ENCODE results near the gene EDNRB.

EDNRB gene

DNA sequence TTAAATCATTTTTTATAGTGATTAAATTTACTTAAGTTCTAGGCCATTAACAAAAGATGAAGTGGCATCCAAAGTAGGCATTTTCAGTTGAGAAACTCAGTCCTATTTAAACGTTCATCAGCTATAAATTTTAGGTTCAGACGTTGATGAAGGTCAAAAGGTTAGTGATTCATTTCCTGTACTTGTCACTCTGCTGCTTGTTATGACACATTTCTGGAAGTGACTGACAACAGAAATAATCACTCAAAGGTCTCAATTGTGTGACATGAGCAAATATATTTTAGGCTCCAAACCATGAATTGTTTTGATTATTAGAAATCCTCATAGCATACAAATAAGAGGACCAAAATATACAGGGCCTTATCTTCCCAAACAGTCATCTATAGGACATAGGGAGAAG, 10.3 kb upstream of the EDNRB start:
- TF ChIP-seq, protein P1, sequence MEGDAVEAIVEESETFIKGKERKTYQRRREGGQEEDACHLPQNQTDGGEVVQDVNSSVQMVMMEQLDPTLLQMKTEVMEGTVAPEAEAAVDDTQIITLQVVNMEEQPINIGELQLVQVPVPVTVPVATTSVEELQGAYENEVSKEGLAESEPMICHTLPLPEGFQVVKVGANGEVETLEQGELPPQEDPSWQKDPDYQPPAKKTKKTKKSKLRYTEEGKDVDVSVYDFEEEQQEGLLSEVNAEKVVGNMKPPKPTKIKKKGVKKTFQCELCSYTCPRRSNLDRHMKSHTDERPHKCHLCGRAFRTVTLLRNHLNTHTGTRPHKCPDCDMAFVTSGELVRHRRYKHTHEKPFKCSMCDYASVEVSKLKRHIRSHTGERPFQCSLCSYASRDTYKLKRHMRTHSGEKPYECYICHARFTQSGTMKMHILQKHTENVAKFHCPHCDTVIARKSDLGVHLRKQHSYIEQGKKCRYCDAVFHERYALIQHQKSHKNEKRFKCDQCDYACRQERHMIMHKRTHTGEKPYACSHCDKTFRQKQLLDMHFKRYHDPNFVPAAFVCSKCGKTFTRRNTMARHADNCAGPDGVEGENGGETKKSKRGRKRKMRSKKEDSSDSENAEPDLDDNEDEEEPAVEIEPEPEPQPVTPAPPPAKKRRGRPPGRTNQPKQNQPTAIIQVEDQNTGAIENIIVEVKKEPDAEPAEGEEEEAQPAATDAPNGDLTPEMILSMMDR (IDR thresholded peaks at IDR 0.05; ENCODE audit: control insufficient read depth, insufficient read depth, low read depth, low read length, missing control alignments), result no peak
- H3K4me3 ChIP-seq (ENCODE audit: control insufficient read depth, low read depth, low read length), result no peak overlapping the region
- no peak for DNase-seq (ENCODE audit: low read depth)

GRCh38 chr13:77925616-77926015, 7.0 kb upstream of the EDNRB start:
- DNase-seq (ENCODE audit: low read depth), result no peak
- no peak overlapping the region for H3K4me3 ChIP-seq (ENCODE audit: control insufficient read depth, low read depth, low read length)
- TF ChIP-seq, protein P1 (IDR thresholded peaks at IDR 0.05; ENCODE audit: control insufficient read depth, insufficient read depth, low read depth, low read length, missing control alignments), result no peak

DNA sequence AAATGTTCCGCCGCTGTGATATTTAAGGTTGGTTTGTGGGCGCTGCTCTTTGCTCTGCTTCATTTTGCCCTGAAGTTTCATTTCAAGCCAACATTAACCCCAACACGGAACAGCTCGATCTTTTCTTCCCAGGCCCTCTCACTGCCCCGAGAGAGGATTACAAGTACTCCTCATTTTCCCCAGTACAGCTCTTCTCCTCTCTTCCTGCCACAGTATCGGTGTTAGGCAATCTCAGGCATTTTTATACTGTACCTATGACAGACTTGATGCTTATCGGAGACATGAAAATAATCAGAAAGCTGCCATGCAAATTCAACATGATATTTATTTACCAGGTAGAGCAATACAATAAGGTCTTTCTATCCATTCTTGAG, 1.3 kb upstream of the EDNRB start:
- H3K4me3 ChIP-seq (ENCODE audit: control insufficient read depth, low read depth, low read length), result no peak overlapping the region
- no peak for DNase-seq (ENCODE audit: low read depth)

DNA sequence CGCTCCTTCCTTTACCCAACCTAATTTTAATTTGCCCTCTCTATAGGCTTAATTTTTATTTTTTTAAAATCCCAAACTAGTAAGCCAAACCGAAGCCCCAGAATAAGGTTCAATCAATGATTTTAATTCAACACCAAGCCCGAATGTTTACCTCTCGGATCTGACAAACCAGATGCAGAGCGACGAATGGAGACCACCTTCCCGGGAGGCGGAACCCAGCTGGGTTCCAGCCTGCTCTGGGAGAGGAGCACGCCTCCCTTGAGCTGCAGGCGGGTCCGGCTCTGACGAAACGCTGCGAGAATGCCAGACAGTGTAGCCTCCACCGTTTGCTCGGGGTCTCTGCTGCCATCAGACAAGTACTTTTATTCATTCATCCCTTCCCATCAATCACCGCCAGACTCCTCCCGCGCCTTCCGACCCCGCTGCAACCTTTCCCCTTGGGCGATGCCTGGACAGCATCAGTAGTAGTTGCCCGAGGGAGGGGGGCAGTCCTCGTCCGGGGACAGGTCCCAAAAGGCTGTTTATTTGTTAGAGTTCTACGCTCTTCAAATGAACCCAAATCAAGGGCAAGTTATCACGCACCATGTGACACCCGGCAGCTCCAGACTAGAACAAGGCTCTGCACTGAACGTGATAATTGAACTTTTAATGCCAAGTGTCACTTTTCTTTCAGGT, 752 bp upstream of the EDNRB start:
- TF ChIP-seq, protein P1 (IDR thresholded peaks at IDR 0.05; ENCODE audit: control insufficient read depth, insufficient read depth, low read depth, low read length, missing control alignments), result no peak
- no peak overlapping the region for H3K4me3 ChIP-seq (ENCODE audit: control insufficient read depth, low read depth, low read length)
- DNase-seq (ENCODE audit: low read depth), result no peak

More for the DNA sequence above, 1.3 kb upstream of the EDNRB start:
- TF ChIP-seq, protein P1 (IDR thresholded peaks at IDR 0.05; ENCODE audit: control insufficient read depth, insufficient read depth, low read depth, low read length, missing control alignments), result no peak

DNA sequence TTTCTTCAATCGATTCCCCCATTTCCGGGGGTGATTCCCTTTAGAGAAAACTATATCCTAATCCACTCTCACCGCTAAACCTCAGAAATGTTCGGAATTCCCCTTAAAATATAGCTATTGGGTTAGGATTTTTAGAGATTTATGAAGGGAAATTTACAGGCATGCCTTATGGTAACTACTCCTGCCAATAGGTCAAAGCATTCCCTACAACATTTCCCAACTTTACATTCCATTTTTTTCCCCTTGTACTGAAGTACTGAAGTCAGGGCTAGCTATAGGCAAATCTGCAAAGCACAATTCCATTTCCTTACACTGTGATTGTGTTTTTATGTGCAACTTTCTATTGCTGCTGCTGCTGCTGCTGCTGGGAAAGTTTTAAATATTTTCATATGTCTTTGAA, 2.1 kb downstream of the EDNRB start:
- TF ChIP-seq, protein P1 (IDR thresholded peaks at IDR 0.05; ENCODE audit: control insufficient read depth, insufficient read depth, low read depth, low read length, missing control alignments), result no peak
- H3K4me3 ChIP-seq (ENCODE audit: control insufficient read depth, low read depth, low read length), result no peak overlapping the region
- no peak for DNase-seq (ENCODE audit: low read depth)

- no peak for DNase-seq (ENCODE audit: low read depth)
- TF ChIP-seq, protein P1 (IDR thresholded peaks at IDR 0.05; ENCODE audit: control insufficient read depth, insufficient read depth, low read depth, low read length, missing control alignments), result no peak
- H3K4me3 ChIP-seq (ENCODE audit: control insufficient read depth, low read depth, low read length), result no peak overlapping the region
These were observed 2.9 kb downstream of the EDNRB start for GRCh38 chr13:77915686-77916085.

Data from AG09309 (cell line).